ENCODE measurements around the gene IGFBP5. TPM values are rescaled to one million over a fixed set of nuclear protein-coding genes. Genes with fewer than 3 reads are reported as not detected.

The IGFBP5 gene
- total RNA-seq, 4 donors from 2014 or later = 146 to 263 (median 190) TPM

DNA sequence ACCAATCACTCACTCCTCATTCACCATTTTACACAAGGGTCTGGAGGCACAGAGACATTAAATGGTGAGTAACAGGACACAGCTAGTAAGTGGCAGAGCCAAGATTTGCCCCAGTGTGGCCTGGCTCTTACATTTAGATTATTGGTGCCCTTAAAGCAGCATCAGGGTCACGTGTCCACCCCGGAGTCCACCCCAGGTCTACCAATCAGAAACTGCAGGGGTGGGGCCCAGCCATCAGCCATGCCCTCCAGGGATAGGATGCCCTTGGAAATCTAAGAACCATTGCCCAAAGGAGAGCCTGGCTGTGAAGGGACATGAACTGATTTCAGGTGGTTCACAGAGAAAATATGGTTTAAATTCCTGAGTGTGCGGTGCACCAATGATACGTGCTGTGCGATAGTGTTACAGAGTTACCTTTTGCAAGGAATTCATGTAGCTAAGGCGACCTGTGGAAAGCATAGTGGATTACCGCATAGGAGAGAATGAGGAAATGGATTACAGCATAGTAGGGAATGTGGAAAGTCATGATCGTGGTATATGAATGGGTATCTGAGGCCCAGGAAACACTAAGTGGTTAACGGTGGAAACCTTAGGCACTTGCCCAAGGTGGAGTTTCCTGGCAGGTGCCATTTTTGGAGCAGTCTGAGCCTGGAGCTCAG lies 17.8 kb downstream of the IGFBP5 start:
- H3K9me3 ChIP-seq = no peaks in the 10 kb centered on the region
- H3K27me3 ChIP-seq = no peaks in the 10 kb centered on the region
- H3K4me3 ChIP-seq = no peak overlapping the region
- in situ Hi-C loops (cut with MboI; ENCODE audit: low pct_ligation_motif_present in 1 of 4, low pct_unique_long_range_greater_than_20kb in 1 of 4, low sequenced_read_pairs in 3 of 4) (loop anchor here (25.0 kb wide), 4 partner anchors 485 to 1035 kb away; no protein-coding TSS in a partner anchor), intact Hi-C loops (cut with DNase I; ENCODE audit: low total_unique reads) (no loop called here)
- no peak for DNase-seq
- H3K36me3 ChIP-seq = peaks cover 0 to 4% (median 0%) of the 10 kb centered on the region in 4 donors
- WGBS, 2 donors (ENCODE audit: low coverage in 1 of 2) = 82 to 84% methylated on average over 9 of the region's 9 CpGs
- H3K27ac ChIP-seq = peak overlapping the region in 1 of 4 donors; percentile 1
- TF ChIP-seq EP300 (IDR thresholded peaks at IDR 0.05; ENCODE audit: low read depth) (no peak), POLR2AphosphoS5 (IDR thresholded peaks at IDR 0.05) (no peak), POLR2A (IDR thresholded peaks at IDR 0.05) (no peak)
- TF ChIP-seq, protein P1, sequence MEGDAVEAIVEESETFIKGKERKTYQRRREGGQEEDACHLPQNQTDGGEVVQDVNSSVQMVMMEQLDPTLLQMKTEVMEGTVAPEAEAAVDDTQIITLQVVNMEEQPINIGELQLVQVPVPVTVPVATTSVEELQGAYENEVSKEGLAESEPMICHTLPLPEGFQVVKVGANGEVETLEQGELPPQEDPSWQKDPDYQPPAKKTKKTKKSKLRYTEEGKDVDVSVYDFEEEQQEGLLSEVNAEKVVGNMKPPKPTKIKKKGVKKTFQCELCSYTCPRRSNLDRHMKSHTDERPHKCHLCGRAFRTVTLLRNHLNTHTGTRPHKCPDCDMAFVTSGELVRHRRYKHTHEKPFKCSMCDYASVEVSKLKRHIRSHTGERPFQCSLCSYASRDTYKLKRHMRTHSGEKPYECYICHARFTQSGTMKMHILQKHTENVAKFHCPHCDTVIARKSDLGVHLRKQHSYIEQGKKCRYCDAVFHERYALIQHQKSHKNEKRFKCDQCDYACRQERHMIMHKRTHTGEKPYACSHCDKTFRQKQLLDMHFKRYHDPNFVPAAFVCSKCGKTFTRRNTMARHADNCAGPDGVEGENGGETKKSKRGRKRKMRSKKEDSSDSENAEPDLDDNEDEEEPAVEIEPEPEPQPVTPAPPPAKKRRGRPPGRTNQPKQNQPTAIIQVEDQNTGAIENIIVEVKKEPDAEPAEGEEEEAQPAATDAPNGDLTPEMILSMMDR (IDR thresholded peaks at IDR 0.05) = no peak
- peaks cover 10 to 27% (median 13%) of the 10 kb centered on the region in 4 donors for H3K4me1 ChIP-seq

DNA sequence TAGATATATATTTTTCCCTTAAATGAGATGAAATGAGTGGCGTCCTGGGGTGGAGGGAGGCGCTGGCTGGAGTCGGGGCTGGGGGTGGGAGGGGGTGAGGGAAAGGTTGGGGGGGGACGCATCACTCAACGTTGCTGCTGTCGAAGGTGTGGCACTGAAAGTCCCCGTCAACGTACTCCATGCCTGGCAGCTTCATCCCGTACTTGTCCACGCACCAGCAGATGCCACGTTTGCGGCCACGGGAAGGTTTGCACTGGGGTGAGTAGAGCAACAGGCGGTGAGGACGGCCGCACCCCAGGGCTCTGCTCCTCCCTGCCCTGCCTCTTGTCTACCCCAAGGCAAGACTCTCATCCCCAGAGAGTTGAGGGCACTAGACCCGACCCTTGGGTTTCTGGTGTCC lies 18.7 kb downstream of the IGFBP5 start:
- in situ Hi-C loops (cut with MboI; ENCODE audit: low pct_ligation_motif_present in 1 of 4, low pct_unique_long_range_greater_than_20kb in 1 of 4, low sequenced_read_pairs in 3 of 4) (loop anchor here (25.0 kb wide), 4 partner anchors 486 to 1036 kb away; no protein-coding TSS in a partner anchor), intact Hi-C loops (cut with DNase I; ENCODE audit: low total_unique reads) (no loop called here)
- Histone ChIP-seq H3K36me3 (peaks cover 0 to 4% (median 0%) of the 10 kb centered on the region in 4 donors), H3K27me3 (no peaks in the 10 kb centered on the region), H3K4me3 (no peak overlapping the region), H3K27ac (no peak overlapping the region), H3K4me1 (peaks cover 3 to 17% (median 7%) of the 10 kb centered on the region in 4 donors), H3K9me3 (no peaks in the 10 kb centered on the region)
- TF ChIP-seq, protein P1 (IDR thresholded peaks at IDR 0.05) = no peak
- TF ChIP-seq EP300 (IDR thresholded peaks at IDR 0.05; ENCODE audit: low read depth) (no peak), POLR2AphosphoS5 (IDR thresholded peaks at IDR 0.05) (no peak), POLR2A (IDR thresholded peaks at IDR 0.05) (no peak)
- no peak for DNase-seq
- WGBS, 2 donors (ENCODE audit: low coverage in 1 of 2) = 79% methylated on average over 17 of the region's 17 CpGs; no CpG with 5 or more reads in 1 of the 2 donors

DNA sequence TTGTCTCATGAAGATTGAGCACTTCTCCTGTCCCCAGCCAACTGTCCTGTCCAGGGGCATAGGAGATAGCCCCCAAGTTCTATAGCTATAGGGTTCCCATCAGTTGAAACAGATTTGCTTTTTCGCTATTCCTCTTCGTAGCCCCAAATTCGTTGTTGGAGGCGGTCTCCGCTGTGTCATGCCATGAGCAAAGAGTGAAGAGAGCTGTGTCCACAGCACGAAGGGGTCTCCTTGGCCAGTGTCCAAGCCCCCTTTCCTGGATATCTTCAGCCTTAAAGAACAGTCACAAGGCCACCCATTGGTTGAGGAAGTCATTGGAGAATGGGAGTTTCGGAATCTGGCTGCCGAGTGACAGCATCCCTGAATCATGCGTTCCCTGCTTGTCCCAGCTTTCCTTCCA lies 21.0 kb downstream of the IGFBP5 start:
- in situ Hi-C loops (cut with MboI; ENCODE audit: low pct_ligation_motif_present in 1 of 4, low pct_unique_long_range_greater_than_20kb in 1 of 4, low sequenced_read_pairs in 3 of 4) = loop anchor here in 1 of 4 donors (25.0 kb wide), 1 partner anchor 637 kb away; no protein-coding TSS in a partner anchor
- WGBS, 2 donors (ENCODE audit: low coverage in 1 of 2) = 80% methylated on average over 9 of the region's 9 CpGs; no CpG with 5 or more reads in 1 of the 2 donors
- H3K4me1 ChIP-seq = no peaks in the 10 kb centered on the region
- intact Hi-C loops (cut with DNase I; ENCODE audit: low total_unique reads) = no loop called here
- TF ChIP-seq, protein P1 (IDR thresholded peaks at IDR 0.05) = no peak
- TF ChIP-seq POLR2AphosphoS5 (IDR thresholded peaks at IDR 0.05) (no peak), POLR2A (IDR thresholded peaks at IDR 0.05) (no peak), EP300 (IDR thresholded peaks at IDR 0.05; ENCODE audit: low read depth) (no peak)
- no peak overlapping the region for H3K4me3 ChIP-seq
- no peak overlapping the region for H3K27ac ChIP-seq
- H3K36me3 ChIP-seq = peaks cover 0 to 4% (median 0%) of the 10 kb centered on the region in 4 donors
- H3K27me3 ChIP-seq = no peaks in the 10 kb centered on the region
- no peaks in the 10 kb centered on the region for H3K9me3 ChIP-seq
- no peak for DNase-seq

DNA sequence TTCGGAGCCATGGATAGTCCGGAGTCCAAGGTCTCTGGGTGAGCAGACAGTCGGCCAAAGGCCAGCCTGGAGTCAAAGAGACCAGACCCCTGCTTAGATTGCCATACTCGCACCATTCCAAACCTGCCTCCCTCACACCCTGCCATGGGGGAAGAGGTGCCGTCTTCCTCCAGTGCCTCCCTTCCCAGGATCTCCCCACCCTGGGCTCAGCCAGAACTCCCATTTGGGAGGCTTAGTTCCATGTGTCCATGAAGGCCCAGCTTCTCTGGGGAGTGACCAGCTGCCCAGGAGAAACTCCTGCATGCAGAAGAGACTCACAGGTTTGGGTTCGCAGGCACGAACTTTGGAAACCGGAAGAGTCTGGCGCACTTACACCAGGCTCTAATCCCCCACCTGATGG lies 21.7 kb downstream of the IGFBP5 start:
- 82% methylated on average over 8 of the region's 9 CpGs; no CpG with 5 or more reads in 1 of the 2 donors for WGBS, 2 donors (ENCODE audit: low coverage in 1 of 2)
- peak overlapping the region in 1 of 4 donors; percentile 34 for H3K27ac ChIP-seq
- no peak for DNase-seq
- no peaks in the 10 kb centered on the region for H3K27me3 ChIP-seq
- intact Hi-C loops (cut with DNase I; ENCODE audit: low total_unique reads) = no loop called here
- in situ Hi-C loops (cut with MboI; ENCODE audit: low pct_ligation_motif_present in 1 of 4, low pct_unique_long_range_greater_than_20kb in 1 of 4, low sequenced_read_pairs in 3 of 4) = loop anchor here in 1 of 4 donors (25.0 kb wide), 1 partner anchor 636 kb away; no protein-coding TSS in a partner anchor
- no peaks in the 10 kb centered on the region for H3K9me3 ChIP-seq
- H3K4me3 ChIP-seq = no peak overlapping the region
- no peaks in the 10 kb centered on the region for H3K4me1 ChIP-seq
- no peak for TF ChIP-seq POLR2A (IDR thresholded peaks at IDR 0.05)
- no peak for TF ChIP-seq POLR2AphosphoS5 (IDR thresholded peaks at IDR 0.05)
- TF ChIP-seq, protein P1 (IDR thresholded peaks at IDR 0.05) = no peak
- TF ChIP-seq EP300 (IDR thresholded peaks at IDR 0.05; ENCODE audit: low read depth) = no peak
- no peaks in the 10 kb centered on the region for H3K36me3 ChIP-seq

All from transverse colon (tissue), 4 donors.